BE2C (cell line): ENCODE measurements around the gene TMEM79.
"Not testable (repeated sequence)": the region's sequence is repeated elsewhere in the genome, so short reads cannot be mapped to it uniquely, and the experiment has no call there.

Source experiments
- DNase-seq: peaks from one replicate; pipeline ENCODE4 v3.0.0-alpha.2; 2020
- H3K27me3 ChIP-seq: fragments of 250-450 bp; sonication (Bioruptor Pico); 2 replicates; pipeline ENCODE4 v1.5.1; 2020; ENCODE audit warnings: mild to moderate bottlenecking
- H3K36me3 ChIP-seq: fragments of 250-450 bp; sonication (Bioruptor Pico); 2 replicates; pipeline ENCODE4 v1.5.1; 2020; ENCODE audit warnings: mild to moderate bottlenecking
- H3K4me1 ChIP-seq: fragments of 250-450 bp; sonication (Bioruptor Pico); 2 replicates; pipeline ENCODE4 v1.5.1; 2020
- H3K4me3 ChIP-seq: 2 replicates; pipeline ENCODE4 v1.5.1; 2011; ENCODE audit warnings: low read depth, low read length
- H3K9me3 ChIP-seq: fragments of 250-450 bp; sonication (Bioruptor Pico); 2 replicates; pipeline ENCODE4 v1.5.1; 2020
- CTCF ChIP-seq: IDR thresholded peaks from 2 replicates; pipeline ENCODE4 v1.5.1; 2012; ENCODE audit warnings: mild to moderate bottlenecking, low read depth, low read length

TMEM79 gene

GRCh38 chr1:156319664-156320063 lies 35.5 kb downstream of the TMEM79 start:
- Histone ChIP-seq H3K4me3 (no peak overlapping the region), H3K9me3 (no peaks in the 10 kb centered on the region), H3K36me3 (peaks cover 97% of the 10 kb centered on the region), H3K27me3 (no peaks in the 10 kb centered on the region), H3K4me1 (no peaks in the 10 kb centered on the region)
- DNase-seq = peak; percentile 27
- peak; percentile 61 for TF ChIP-seq CTCF

- DNase-seq = no peak
- no peaks in the 10 kb centered on the region for H3K27me3 ChIP-seq
- peaks cover 97% of the 10 kb centered on the region for H3K36me3 ChIP-seq
- H3K9me3 ChIP-seq = no peaks in the 10 kb centered on the region
- no peaks in the 10 kb centered on the region for H3K4me1 ChIP-seq
- H3K4me3 ChIP-seq = no peak overlapping the region
- TF ChIP-seq CTCF = no peak
Measured at GRCh38 chr1:156320560-156320959, 36.4 kb downstream of the TMEM79 start.

- not testable (repeated sequence) for H3K4me3 ChIP-seq, DNase-seq, H3K4me1 ChIP-seq, H3K9me3 ChIP-seq, H3K27me3 ChIP-seq
- peaks cover 88% of the 10 kb centered on the region for H3K36me3 ChIP-seq
Measured at GRCh38 chr1:156323179-156323578, 39.1 kb downstream of the TMEM79 start.

GRCh38 chr1:156336242-156336641 lies 52.1 kb downstream of the TMEM79 start:
- DNase-seq = no peak
- peak; percentile 37 for TF ChIP-seq CTCF
- peaks cover 48% of the 10 kb centered on the region for H3K36me3 ChIP-seq
- H3K9me3 ChIP-seq = no peaks in the 10 kb centered on the region
- H3K27me3 ChIP-seq = no peaks in the 10 kb centered on the region
- H3K4me1 ChIP-seq = no peaks in the 10 kb centered on the region; the same call in 1 of the 2 replicates
- peak overlapping the region; percentile 86 for H3K4me3 ChIP-seq

GRCh38 chr1:156337052-156337887 lies 53.1 kb downstream of the TMEM79 start:
- Histone ChIP-seq H3K36me3 (peaks cover 38% of the 10 kb centered on the region), H3K27me3 (no peaks in the 10 kb centered on the region), H3K4me3 (peak overlapping the region; percentile 86), H3K9me3 (no peaks in the 10 kb centered on the region), H3K4me1 (peaks cover 1% of the 10 kb centered on the region; the same call in 1 of the 2 replicates)
- DNase-seq = no peak
- TF ChIP-seq CTCF = no peak

GRCh38 chr1:156337888-156338179 lies 53.7 kb downstream of the TMEM79 start:
- TF ChIP-seq CTCF = no peak
- Histone ChIP-seq H3K36me3 (peaks cover 32% of the 10 kb centered on the region), H3K4me1 (peaks cover 7% of the 10 kb centered on the region; the same call in 1 of the 2 replicates), H3K27me3 (no peaks in the 10 kb centered on the region), H3K9me3 (no peaks in the 10 kb centered on the region), H3K4me3 (peak overlapping the region; percentile 86)
- DNase-seq = no peak
